Effector memory CD8-positive, alpha-beta T cell (primary cell): Measurements from ENCODE around the gene ATP8A1.
"Not testable (repeated sequence)": the region's sequence is repeated elsewhere in the genome, so short reads cannot be mapped to it uniquely, and the experiment has no call there.

Experiments used
- ATAC-seq: fragments of 150-1000 bp; cut with Tn5 transposase; replicated peaks from 2 replicates; pipeline ENCODE4 v1.10.0; 2021; ENCODE audit warnings: mild to moderate bottlenecking, moderate library complexity
- DNase-seq, 3 experiments: peaks; one replicate each; pipeline ENCODE4 v3.0.0; 2021
- H3K27ac Mint-ChIP-seq, 2 donors: one replicate each; pipeline ENCODE4 v1.8.0; 2022; ENCODE audit warnings: mild to moderate bottlenecking in 2 of 2, mixed read lengths in 2 of 2, moderate library complexity in 2 of 2
- H3K27me3 Mint-ChIP-seq, 2 donors: one replicate each; pipeline ENCODE4 v1.8.0; 2022; ENCODE audit warnings: mixed read lengths in 2 of 2
- H3K36me3 Mint-ChIP-seq: one replicate; pipeline ENCODE4 v1.8.0; 2022; ENCODE audit warnings: mild to moderate bottlenecking, moderate library complexity, mixed read lengths; ENCODE audit not compliant: insufficient read depth
- H3K4me1 Mint-ChIP-seq, 2 donors: one replicate each; pipeline ENCODE4 v1.8.0; 2022; ENCODE audit warnings: low read depth in 2 of 2, mixed read lengths in 2 of 2
- H3K4me3 Mint-ChIP-seq, 2 donors: one replicate each; pipeline ENCODE4 v1.8.0; 2022; ENCODE audit warnings: mild to moderate bottlenecking in 2 of 2, mixed read lengths in 2 of 2, moderate library complexity in 2 of 2
- H3K9me3 Mint-ChIP-seq, 2 donors: one replicate each; pipeline ENCODE4 v1.8.0; 2022; ENCODE audit warnings: mixed read lengths in 2 of 2

The ATP8A1 gene

GRCh38 chr4:42471896-42472295 is 185.0 kb downstream of the ATP8A1 start:
- Mint-ChIP-seq H3K27me3 (no peaks in the 10 kb centered on the region), H3K9me3 (no peaks in the 10 kb centered on the region), H3K36me3 (peaks cover 11% of the 10 kb centered on the region), H3K4me3 (no peak overlapping the region), H3K4me1 (peaks cover 0 to 4% of the 10 kb centered on the region in 2 donors), H3K27ac (peak overlapping the region in 1 of 2 donors; percentile 46)
- ATAC-seq = no peak
- no peak for DNase-seq

- H3K4me1 Mint-ChIP-seq = peaks cover 0 to 4% of the 10 kb centered on the region in 2 donors
- no peak for DNase-seq
- no peaks in the 10 kb centered on the region for H3K27me3 Mint-ChIP-seq
- ATAC-seq = no peak
- H3K27ac Mint-ChIP-seq = peak overlapping the region in 1 of 2 donors; percentile 8
- H3K9me3 Mint-ChIP-seq = no peaks in the 10 kb centered on the region
- H3K4me3 Mint-ChIP-seq = no peak overlapping the region
- peaks cover 11% of the 10 kb centered on the region for H3K36me3 Mint-ChIP-seq
Observed at GRCh38 chr4:42470023-42470422, 186.9 kb downstream of the ATP8A1 start.

- H3K9me3 Mint-ChIP-seq, H3K4me3 Mint-ChIP-seq, H3K27me3 Mint-ChIP-seq, ATAC-seq, DNase-seq, H3K4me1 Mint-ChIP-seq, H3K27ac Mint-ChIP-seq: not testable (repeated sequence)
- peaks cover 28% of the 10 kb centered on the region for H3K36me3 Mint-ChIP-seq
Observed at GRCh38 chr4:42467777-42468176, 189.1 kb downstream of the ATP8A1 start.

- no peaks in the 10 kb centered on the region for H3K9me3 Mint-ChIP-seq
- ATAC-seq (no peak), DNase-seq (no peak)
- peaks cover 0 to 4% of the 10 kb centered on the region in 2 donors for H3K4me1 Mint-ChIP-seq
- H3K36me3 Mint-ChIP-seq = peaks cover 31% of the 10 kb centered on the region
- no peak overlapping the region for H3K4me3 Mint-ChIP-seq
- H3K27ac Mint-ChIP-seq = no peak overlapping the region
- H3K27me3 Mint-ChIP-seq = no peaks in the 10 kb centered on the region
Observed at GRCh38 chr4:42466273-42466844, 190.5 kb downstream of the ATP8A1 start.

- ATAC-seq = no peak
- Mint-ChIP-seq H3K4me3 (no peak overlapping the region), H3K4me1 (peaks cover 0 to 7% of the 10 kb centered on the region in 2 donors), H3K9me3 (no peaks in the 10 kb centered on the region), H3K36me3 (peaks cover 38% of the 10 kb centered on the region), H3K27ac (no peak overlapping the region), H3K27me3 (no peaks in the 10 kb centered on the region)
- DNase-seq = no peak
Observed at GRCh38 chr4:42464550-42465094, 192.3 kb downstream of the ATP8A1 start.

GRCh38 chr4:42461216-42461615 is 195.7 kb downstream of the ATP8A1 start:
- H3K4me3 Mint-ChIP-seq, H3K9me3 Mint-ChIP-seq, H3K4me1 Mint-ChIP-seq, ATAC-seq, H3K27me3 Mint-ChIP-seq, DNase-seq, H3K27ac Mint-ChIP-seq: not testable (repeated sequence)
- peaks cover 39% of the 10 kb centered on the region for H3K36me3 Mint-ChIP-seq

GRCh38 chr4:42460043-42460442 is 196.9 kb downstream of the ATP8A1 start:
- no peak for ATAC-seq
- Mint-ChIP-seq H3K9me3 (no peaks in the 10 kb centered on the region), H3K27ac (peak overlapping the region in 1 of 2 donors; percentile 65), H3K4me1 (peaks cover 0 to 7% of the 10 kb centered on the region in 2 donors), H3K27me3 (no peaks in the 10 kb centered on the region), H3K36me3 (peaks cover 40% of the 10 kb centered on the region), H3K4me3 (no peak overlapping the region)
- no peak for DNase-seq

GRCh38 chr4:42458657-42459056 is 198.2 kb downstream of the ATP8A1 start:
- Mint-ChIP-seq H3K9me3 (no peaks in the 10 kb centered on the region), H3K36me3 (peaks cover 31% of the 10 kb centered on the region), H3K27ac (no peak overlapping the region), H3K4me3 (no peak overlapping the region), H3K4me1 (peaks cover 0 to 13% of the 10 kb centered on the region in 2 donors), H3K27me3 (no peaks in the 10 kb centered on the region)
- DNase-seq (no peak), ATAC-seq (no peak)

GRCh38 chr4:42454755-42455420 is 202.0 kb downstream of the ATP8A1 start:
- no peaks in the 10 kb centered on the region for H3K27me3 Mint-ChIP-seq
- peaks cover 20% of the 10 kb centered on the region for H3K36me3 Mint-ChIP-seq
- H3K27ac Mint-ChIP-seq = peak overlapping the region; percentile 13 to 51
- ATAC-seq (no peak), DNase-seq (no peak)
- H3K4me1 Mint-ChIP-seq = peaks cover 0 to 7% of the 10 kb centered on the region in 2 donors
- H3K4me3 Mint-ChIP-seq = no peak overlapping the region
- H3K9me3 Mint-ChIP-seq = no peaks in the 10 kb centered on the region

GRCh38 chr4:42453612-42454011 is 203.3 kb downstream of the ATP8A1 start:
- Mint-ChIP-seq H3K4me3 (no peak overlapping the region), H3K27ac (no peak overlapping the region), H3K4me1 (peaks cover 0 to 6% of the 10 kb centered on the region in 2 donors), H3K27me3 (no peaks in the 10 kb centered on the region), H3K36me3 (peaks cover 26% of the 10 kb centered on the region), H3K9me3 (no peaks in the 10 kb centered on the region)
- ATAC-seq = no peak
- no peak for DNase-seq

GRCh38 chr4:42452823-42453222 is 204.1 kb downstream of the ATP8A1 start:
- peaks cover 26% of the 10 kb centered on the region for H3K36me3 Mint-ChIP-seq
- no peak overlapping the region for H3K4me3 Mint-ChIP-seq
- ATAC-seq = no peak
- H3K27ac Mint-ChIP-seq = no peak overlapping the region
- no peaks in the 10 kb centered on the region for H3K27me3 Mint-ChIP-seq
- no peaks in the 10 kb centered on the region for H3K9me3 Mint-ChIP-seq
- H3K4me1 Mint-ChIP-seq = peaks cover 0 to 6% of the 10 kb centered on the region in 2 donors
- no peak for DNase-seq

GRCh38 chr4:42446823-42447222 is 210.1 kb downstream of the ATP8A1 start:
- H3K4me1 Mint-ChIP-seq = no peaks in the 10 kb centered on the region
- H3K4me3 Mint-ChIP-seq = no peak overlapping the region
- DNase-seq (no peak), ATAC-seq (no peak)
- no peaks in the 10 kb centered on the region for H3K9me3 Mint-ChIP-seq
- H3K27me3 Mint-ChIP-seq = no peaks in the 10 kb centered on the region
- H3K27ac Mint-ChIP-seq = no peak overlapping the region
- H3K36me3 Mint-ChIP-seq = peaks cover 43% of the 10 kb centered on the region

GRCh38 chr4:42445038-42445437 is 211.9 kb downstream of the ATP8A1 start:
- Mint-ChIP-seq H3K36me3 (peaks cover 34% of the 10 kb centered on the region), H3K27ac (no peak overlapping the region), H3K27me3 (no peaks in the 10 kb centered on the region), H3K4me1 (no peaks in the 10 kb centered on the region), H3K4me3 (no peak overlapping the region), H3K9me3 (no peaks in the 10 kb centered on the region)
- DNase-seq (no peak), ATAC-seq (no peak)

GRCh38 chr4:42442601-42443000 is 214.3 kb downstream of the ATP8A1 start:
- no peaks in the 10 kb centered on the region for H3K27me3 Mint-ChIP-seq
- peaks cover 28% of the 10 kb centered on the region for H3K36me3 Mint-ChIP-seq
- no peaks in the 10 kb centered on the region for H3K4me1 Mint-ChIP-seq
- H3K27ac Mint-ChIP-seq = no peak overlapping the region
- H3K4me3 Mint-ChIP-seq = no peak overlapping the region
- ATAC-seq (no peak), DNase-seq (no peak)
- no peaks in the 10 kb centered on the region for H3K9me3 Mint-ChIP-seq
